Fibroblast of skin of right biceps (primary cell): ENCODE results near the gene FOXL3.
"Not testable (repeated sequence)": the region's sequence is repeated elsewhere in the genome, so short reads cannot be mapped to it uniquely, and the experiment has no call there.

Experiments used
- DNase-seq: peaks from one replicate; pipeline ENCODE4 v3.0.0-alpha.2; 2013

Gene FOXL3

DNA sequence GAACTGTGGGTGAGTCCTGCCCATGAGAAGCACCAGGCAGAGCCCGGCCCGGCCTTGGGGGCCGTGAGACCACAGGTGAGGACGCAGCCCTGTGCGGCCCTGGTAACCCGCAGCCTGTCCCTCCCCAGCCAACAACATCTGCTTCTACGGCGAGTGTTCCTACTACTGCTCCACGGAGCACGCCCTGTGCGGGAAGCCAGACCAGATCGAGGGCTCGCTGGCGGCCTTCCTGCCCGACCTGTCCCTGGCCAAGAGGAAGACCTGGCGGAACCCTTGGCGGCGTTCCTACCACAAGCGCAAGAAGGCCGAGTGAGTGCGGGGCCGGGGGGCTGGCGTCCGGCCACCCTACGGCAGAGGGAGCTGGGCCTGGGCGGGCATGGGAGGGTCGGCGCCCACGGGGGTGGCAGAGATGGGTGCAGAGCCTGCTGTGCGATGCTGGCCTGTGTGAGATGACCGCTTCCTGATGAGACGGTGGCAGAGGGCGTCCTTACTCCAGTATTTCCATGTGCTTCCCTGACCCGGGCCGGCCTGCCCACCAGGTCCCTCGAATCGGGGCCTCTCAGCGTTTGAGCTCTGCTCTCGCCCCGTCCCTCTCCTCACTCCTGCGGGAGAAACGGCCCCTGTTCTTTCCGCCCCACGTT lies 34.1 kb upstream of the FOXL3 start:
- DNase-seq: no peak

DNA sequence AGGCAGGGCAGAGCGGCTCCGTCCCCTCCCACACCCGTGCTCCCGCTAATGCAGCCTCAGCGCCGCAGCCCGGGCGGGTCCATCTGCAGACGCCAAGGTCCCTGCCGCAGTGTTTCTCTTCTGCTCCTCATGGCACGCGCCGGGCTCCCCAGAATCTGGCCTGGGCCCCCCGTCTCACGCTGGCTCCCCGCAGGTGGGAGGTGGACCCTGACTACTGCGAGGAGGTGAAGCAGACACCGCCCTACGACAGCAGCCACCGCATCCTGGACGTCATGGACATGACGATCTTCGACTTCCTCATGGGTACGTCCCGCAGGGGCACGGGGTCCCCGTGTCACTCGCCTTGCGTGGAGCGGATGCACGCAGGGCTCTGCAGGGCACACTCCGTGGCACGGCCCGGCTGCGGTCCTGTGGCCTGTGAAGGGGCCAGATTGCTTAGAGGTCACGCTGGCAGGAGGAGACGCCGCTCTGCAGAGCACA lies 33.5 kb upstream of the FOXL3 start:
- DNase-seq: no peak

DNA sequence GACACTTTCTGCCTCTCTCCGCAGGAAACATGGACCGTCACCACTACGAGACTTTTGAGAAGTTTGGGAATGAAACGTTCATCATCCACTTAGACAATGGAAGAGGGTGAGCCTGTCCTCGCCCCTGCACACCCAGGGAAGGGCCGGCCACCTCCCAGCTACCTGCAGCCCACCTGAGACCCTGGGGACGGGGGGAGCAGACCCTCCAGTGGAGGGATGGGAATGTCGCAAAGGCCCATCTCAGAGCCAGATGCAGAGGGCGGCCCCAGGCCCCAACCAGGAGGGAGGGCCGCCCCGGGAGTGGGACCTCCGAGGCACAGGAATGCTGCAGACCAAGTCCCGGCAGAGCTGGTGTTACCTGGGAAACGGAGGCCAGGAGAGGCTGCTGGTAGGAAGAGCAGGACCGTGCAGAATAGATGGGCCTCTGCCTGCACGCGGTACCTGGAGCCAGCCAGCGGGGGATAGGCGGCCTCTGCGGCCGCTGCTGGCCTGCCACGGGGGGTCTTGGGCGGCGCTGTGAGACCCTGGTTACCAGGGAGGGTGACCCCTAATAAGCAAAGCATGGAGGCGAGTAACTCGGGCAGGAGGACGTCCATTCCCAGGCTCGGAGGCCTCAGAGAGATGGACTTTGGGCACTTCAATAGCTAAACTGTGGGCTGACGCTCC lies 32.9 kb upstream of the FOXL3 start:
- DNase-seq: no peak

DNA sequence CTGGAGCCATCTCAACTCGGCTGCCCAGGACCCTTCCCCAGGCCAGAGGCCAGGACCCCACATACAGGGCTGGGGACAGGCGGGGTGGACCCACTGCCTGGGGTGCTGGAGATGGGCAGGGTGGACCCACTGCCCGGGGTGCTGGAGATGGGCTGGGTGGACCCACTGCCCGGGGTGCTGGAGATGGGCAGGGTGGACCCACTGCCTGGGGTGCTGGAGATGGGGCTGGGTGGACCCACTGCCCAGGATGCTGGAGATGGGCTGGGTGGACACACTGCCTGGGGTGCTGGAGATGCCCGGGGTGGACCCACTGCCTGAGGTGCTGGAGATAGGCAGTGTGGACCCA lies 32.4 kb upstream of the FOXL3 start:
- no peak for DNase-seq

DNA sequence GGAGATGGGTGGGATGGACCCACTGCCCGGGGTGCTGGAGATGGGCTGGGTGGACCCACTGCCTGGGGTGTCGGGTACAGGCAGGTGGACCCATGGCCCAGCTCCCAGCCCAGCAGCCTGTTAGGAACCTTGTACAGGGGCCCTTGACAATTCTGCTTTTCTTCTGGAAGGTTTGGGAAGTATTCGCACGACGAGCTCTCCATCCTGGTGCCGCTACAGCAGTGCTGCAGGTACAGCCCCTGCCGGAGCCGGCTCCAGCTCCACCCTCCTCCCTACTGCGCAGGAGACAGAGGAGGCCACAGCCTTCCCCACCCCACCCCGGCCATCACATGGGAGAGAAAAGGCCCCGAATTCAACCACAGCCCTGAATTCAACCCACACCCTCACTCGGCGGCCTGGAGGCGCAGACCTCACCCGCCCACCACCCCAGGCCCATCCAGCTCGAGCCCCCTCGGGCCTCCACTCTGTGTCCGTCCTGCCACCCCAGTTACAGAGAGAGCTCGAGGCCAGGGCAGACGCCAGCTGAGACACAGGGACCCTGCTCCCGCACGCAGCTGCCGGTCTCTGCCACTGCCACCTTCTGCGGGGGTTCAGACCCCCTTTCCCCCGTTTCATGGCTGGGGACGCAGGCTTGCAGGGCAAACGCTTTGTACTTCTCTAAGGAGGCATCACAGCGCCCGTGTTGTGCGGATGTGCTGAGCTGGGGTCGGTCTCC lies 31.3 kb upstream of the FOXL3 start:
- DNase-seq: no peak

DNA sequence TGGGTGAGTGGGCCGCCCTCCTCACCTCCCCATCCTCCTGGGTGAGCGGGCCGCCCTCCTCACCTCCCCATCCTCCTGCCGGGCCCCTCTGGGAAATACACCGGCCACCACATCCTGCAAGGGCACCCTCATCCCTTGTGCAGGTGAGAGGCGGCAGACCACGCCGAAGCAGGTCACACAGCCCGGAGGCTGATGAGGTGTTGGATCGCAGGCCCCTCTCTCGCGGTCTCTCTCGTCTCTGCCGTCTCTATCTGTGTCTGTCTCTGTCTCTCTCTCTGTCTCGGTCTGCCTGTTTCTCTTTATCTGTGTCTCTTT lies 30.8 kb upstream of the FOXL3 start:
- no peak for DNase-seq

DNA sequence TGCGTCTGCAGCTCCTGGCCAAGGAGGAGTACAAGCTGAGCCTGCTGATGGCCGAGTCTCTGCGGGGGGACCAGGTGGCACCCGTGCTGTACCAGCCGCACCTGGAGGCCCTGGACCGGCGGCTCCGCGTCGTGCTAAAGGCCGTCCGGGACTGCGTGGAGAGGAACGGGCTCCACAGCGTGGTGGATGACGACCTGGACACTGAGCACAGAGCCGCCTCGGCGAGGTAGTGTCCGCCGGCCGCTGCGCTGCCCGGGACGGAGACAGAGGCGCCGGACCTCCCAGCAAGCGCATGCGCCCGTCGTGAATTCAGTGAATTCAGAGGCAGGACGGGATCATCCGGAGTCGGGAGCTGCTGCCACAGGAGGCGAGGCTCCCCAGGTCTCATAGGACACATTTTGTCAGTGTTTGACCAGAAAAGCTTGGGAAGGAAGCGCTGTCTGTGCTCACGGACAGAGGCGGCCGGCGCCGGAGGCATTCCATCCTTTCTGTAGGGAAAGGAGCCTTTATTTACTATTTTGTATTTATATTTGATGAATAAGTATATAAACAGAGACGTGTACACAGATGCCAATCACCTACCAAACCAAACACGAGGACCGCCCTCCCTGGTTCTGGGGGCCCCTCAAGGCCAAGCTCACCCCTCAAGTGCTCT lies 30.1 kb upstream of the FOXL3 start:
- no peak for DNase-seq

DNA sequence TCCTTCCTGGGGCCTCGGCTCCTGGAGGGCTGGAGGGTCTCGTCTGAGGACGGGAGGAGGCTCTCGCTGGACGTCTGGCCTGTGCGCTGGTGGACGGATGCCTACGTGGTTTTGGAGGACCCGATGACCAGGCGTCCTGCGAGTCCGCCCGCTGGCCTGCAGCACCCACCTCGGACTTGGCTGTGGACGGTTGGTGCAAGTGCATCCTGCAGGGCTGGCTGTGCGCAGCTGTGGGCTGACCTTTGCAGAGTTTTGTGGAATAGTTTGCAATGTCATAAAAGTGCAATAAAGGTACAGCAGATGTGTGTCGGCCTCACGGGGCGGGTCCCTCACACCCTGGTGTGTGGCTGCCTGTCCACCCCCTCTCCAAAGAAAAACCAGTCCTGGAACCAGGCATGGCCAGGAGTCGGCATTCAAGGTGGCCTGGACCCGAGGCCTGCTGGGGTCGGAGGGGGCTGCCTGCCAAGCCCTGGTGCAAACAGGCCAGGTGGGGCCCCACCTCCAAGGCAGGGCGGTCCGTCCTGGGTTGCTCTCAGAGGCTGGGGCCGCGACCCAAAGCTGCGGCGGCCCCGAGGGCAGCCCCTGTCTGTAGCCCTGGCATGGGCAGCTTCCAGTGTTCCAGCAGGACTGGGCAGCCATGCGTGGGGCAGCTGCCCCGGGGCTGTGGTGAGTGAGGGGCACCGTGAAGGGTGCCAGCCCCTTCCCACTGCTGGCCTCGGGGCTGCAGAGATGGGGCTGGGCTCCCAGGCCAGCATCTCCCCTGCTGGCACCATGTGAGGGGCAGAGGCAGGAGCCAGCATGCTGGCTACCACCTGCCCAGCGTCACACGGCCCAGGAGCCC lies 29.3 kb upstream of the FOXL3 start:
- DNase-seq: no peak

DNA sequence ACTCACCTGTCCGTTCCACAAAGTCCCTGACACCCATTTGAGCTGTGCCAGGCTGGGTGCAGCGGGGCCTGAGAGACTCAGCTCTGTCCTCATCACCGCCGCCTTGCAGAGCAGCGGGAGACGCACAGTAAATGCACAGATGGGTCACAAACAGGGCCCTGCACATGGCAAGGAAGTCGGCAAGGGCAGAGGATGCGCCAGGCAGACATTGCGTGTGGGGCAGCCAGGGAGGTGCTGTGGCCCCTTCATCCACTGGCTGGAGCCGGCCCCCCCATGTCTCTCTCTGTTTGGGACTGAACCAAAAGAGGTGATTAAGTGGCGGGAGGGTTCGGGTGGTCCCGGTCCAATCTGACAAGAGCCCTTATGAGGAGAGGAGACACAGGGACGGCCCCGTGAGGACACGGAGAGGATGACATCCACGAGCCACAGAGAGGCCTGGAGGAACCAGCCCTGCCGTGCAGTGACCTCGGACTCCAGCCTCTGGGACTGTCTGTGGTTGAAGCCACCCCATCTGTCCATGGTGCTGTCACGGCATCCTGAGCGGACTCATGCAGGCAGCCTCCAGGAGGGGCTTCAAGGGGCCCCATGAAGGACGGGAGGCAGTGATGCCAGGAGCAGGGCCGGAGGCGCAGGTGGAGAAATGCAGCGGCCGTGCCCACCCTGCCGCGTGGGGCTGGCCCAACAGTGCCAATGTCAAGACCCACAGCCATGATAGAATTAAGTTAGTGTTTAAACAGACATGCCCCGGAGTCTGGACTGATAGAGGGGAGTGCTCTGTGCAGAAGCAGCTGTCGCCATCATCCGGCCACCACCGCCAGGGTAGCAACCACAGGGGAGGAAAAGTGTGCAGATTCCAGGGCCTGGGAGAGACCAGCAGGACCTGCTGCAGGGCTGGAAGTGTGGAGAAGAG lies 28.4 kb upstream of the FOXL3 start:
- DNase-seq: no peak

DNA sequence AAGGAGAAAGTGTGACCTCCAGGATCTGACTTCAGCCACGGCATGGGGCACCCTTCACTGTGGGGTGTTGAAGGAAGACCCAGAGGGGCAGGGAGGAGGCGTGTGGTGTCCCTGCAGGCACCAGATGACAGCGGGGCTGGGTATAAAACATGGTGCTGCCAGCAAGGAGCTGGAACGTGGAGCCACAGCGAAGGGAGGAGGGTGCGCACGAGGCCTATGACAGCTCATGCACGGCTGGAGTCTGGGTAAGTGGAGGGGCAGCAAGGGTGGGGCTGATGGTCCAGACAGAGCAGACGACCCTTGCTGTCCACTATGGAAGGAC lies 27.8 kb upstream of the FOXL3 start:
- no peak for DNase-seq

DNA sequence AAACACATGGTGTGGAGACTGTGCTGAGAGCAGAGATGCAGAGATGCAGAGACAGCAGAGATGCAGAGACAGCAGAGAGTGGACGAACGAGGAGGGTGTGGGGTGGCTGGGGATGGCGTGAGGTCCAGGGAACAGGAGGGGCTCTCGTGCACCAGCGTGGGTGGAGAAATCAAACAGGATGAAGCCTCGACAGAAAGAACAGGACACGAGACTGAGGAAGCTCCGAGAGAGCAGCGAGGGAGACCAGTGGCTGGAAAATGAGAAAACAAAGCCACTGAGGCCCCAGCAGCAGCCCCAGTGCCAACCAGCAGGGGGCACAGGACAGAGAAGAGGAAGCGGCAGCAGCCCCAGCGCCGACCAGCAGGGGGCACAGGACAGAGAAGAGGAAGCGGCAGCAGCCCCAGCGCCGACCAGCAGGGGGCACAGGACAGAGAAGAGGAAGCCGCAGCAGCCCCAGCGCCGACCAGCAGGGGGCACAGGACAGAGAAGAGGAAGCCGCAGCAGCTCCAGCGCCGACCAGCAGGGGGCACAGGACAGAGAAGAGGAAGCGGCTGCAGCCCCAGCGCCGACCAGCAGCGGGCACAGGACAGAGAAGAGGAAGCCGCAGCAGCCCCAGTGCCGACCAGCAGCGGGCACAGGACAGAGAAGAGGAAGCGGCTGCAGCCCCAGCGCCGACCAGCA lies 27.2 kb upstream of the FOXL3 start:
- DNase-seq: not testable (repeated sequence)

DNA sequence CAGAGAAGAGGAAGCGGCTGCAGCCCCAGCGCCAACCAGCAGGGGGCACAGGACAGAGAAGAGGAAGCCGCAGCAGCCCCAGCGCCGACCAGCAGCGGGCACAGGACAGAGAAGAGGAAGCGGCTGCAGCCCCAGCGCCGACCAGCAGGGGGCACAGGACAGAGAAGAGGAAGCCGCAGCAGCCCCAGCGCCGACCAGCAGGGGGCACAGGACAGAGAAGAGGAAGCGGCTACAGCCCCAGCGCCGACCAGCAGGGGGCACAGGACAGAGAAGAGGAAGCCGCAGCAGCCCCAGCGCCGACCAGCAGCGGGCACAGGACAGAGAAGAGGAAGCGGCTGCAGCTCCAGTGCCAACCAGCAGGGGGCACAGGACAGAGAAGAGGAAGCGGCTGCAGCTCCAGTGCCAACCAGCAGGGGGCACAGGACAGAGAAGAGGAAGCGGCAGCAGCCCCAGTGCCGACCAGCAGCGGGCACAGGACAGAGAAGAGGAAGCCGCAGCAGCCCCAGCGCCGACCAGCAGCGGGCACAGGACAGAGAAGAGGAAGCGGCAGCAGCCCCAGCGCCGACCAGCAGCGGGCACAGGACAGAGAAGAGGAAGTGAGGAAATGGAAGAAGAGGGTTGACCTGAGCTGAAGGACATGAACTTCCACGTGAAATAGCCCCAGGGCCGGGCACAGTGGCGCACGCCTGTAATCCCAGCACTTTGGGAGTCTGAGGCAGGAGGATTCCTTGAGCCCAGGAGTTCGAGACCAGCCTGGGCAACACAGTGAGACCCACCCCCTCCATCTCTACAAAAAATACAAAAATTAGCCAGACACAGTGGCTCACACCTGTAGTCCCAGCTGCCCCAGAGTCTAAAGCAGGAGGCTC lies 26.3 kb upstream of the FOXL3 start:
- DNase-seq: not testable (repeated sequence)

DNA sequence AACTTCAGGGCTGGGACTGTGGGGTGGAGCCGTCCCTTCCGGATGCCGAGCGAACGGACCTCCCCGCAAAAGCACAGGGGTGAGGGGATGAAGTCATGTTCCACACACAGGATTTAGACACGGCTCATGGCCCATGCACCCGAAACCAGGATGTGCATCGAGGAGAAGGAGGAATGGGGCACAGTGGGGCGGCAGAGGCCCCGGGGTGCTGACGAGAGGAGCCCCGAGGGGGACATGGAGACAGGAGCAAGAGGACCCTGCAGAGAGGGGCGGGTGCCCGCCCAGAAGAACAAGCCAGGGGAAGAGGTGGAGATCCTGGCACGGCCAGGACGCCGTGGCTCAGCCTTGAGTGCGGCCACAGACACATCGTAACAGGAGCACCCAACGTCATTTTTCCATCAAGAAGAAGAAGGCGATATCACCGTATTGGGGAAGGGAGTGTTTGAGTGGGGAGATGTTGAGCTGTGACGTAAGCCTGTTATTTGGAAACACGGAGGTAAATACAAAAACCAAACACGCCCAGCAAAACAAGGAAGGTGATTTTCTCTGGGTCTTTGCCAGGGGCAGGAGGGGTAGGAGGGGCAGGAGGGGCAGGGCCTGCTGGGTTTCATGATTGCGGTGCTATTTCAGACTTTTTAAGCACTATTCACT lies 25.3 kb upstream of the FOXL3 start:
- DNase-seq: no peak

DNA sequence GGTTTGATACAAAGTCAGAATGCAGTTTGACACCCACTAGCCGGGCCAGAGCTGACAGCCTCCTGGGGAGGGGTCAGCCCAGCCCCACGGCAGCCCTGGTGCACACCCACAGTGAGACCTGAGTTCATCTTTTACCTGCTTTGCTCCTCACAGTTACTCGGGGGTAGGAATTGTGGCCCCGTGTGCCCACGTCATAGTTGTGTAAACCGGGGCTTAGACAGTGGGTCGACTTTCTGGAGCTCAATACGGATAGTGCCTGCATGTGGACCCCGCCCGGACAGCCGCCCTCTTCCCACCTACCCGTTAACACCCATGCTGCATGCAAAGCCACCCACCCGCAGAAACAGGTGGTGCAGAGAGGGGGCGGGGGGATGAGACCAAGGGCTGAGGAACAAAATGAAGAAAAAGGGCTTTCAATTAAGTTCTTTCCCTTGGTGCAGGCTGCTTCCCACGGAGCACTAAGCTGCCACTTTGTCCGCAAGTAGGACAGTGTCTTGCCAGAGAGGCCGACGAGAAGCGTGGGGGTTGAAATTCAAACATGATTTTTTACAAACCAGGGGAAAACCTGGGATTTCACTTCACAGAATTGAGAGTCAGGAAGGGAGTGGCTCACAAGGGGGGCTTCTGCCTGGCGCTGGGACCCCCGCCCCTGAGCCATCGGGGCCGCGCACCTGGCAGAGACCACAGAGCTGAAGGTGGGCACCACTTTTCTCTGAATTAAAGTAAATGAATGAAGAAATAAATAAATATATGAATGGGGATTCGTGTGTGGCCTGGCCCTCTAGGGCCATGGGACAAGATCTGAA lies 24.6 kb upstream of the FOXL3 start:
- DNase-seq: no peak

DNA sequence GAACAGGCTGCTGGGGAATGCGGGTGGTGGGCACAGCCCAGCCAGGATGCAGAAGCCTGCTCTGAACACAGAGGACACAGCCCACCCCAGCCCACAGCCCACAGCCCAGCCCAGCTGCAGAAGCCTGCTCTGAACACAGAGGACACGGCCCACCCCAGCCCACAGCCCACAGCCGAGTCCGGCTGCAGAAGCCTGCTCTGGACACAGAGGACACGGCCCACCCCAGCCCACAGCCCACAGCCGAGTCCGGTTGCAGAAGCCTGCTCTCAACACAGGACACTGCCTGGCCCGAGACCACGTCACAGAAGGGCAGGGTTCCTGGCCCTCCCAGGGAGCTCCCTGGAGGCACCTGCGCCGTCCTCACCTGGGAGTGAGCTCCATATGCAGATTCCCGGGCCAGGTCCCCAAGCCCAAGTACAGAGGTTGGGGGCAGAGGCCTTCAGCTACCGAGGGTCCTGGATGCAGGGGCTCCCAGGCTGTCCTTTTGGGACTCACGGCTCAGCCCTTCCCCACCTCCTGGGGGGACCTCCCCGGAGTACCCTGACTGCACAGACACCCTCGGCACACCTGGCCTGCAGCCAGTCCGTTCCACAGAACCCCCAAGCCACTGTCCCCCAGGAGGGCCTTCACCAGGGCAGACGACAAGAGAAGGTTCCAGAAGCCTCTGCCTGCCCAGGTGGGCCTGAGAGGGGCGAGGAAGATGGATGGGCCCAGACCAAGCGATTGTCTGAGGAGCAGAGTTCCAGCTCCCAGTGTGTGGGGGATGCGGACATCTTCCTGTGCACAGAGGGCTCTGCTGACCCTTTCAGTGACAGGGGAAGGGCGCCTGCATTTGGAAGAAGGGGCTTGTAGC lies 23.7 kb upstream of the FOXL3 start:
- no peak for DNase-seq

DNA sequence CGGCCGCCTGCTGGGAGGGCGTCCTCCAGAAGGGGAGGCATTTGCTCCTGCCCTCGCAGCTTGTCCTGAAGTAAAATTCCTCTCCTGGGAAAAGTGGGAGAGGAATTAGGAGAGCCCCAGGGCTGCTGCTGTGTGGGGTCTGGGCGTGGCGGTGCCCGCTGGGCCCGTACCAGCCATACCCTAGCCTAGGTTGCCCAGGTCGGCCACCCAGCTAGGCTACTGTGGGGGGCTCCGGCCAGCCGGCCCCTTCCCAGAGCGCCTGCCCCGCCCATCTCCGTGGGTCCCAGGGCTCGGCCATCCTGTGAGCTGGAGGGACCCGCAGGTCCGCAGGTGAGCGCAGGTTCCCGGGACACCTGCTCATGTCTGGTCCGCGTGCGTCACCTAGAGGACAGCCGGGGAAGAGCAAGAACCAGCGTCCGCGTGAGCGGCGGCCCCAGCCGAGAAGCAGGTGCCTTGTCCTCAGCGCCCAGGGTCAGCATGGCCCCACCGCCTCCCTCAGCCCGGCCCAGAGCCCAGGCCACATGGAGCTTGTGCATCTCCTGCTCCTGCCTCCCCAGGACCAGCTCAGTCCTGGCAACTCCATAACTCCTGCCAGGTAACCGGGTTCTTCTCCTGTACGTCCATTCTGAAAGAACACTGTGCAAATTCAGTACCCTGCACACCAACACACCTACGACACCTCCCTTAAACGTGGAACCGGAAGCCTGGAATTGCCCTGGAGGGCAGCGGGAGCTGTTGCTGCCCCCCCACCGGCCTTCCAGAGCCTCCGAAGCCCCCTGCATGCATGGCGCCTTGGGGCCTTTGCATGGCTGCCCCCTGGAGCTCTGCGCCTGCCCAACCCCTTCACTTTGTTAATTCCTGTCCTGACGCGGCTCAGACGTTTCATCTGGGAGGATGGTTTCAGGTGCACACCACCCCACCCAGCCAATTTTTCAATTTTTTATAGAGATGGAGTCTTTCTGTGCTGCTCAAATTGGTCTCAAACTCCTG lies 22.8 kb upstream of the FOXL3 start:
- no peak for DNase-seq

DNA sequence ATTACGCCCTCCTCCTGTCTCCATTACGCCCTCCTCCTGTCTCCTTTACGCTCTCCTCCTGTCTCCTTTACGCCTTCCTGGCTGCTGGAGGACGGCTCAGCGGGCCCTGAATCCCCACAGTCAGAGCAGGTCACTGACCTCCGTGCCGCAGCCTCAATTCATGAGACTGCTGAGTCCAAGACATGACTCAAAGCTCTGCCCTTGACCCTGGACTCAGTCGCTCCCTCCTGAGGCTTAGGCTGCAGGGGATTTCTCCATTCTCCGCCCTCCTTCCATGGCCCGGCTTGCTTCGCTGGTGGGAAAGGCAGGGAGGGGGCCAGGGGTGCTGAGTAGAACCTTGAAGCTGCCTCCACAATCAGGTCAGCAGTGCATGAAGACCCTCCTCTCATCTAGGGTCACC lies 21.0 kb upstream of the FOXL3 start:
- DNase-seq: no peak
